ENCODE measurements around the gene FPR1. TPM values are rescaled to one million over a fixed set of nuclear protein-coding genes. Genes with fewer than 3 reads are reported as not detected.
"Not testable (repeated sequence)": the region's sequence is repeated elsewhere in the genome, so short reads cannot be mapped to it uniquely, and the experiment has no call there.

Gene FPR1
- total and polyA plus RNA-seq, 4 donors, result 0.77 to 37.1 (median 16.3) TPM

DNA sequence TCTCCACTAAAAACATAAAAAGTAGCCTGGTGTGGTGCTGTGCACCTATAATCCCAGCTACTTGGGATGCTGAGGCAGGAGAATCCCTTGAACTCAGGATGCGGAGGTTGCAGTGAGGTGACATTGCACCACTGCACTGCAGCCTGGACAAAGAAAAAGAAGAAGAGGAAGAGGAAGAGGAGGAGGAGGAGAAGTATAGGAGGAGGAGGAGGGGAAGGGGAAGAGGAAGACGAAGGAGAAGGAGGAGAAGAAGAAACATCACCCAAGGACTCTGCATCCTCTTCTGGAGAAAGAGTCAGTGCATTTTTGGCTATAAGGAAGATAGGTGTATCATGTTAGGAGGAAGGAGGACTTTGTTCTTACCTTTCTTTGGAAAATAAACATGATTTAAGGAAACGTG is 30.3 kb upstream of the FPR1 start:
- H3K9me3 ChIP-seq (ENCODE audit: control insufficient read depth, low read length), result no peaks in the 10 kb centered on the region
- no peak overlapping the region for H3K4me3 ChIP-seq (ENCODE audit: low read length in 2 of 2)
- H3K36me3 ChIP-seq (ENCODE audit: control insufficient read depth in 1 of 2, insufficient read depth in 2 of 2, low read length in 1 of 2), result no peaks in the 10 kb centered on the region
- no peak for DNase-seq
- H3K4me1 ChIP-seq (ENCODE audit: control insufficient read depth in 1 of 2, insufficient read depth in 2 of 2, low read length in 2 of 2), result no peaks in the 10 kb centered on the region
- H3K27me3 ChIP-seq (ENCODE audit: control insufficient read depth in 1 of 2, insufficient read depth in 2 of 2, low read length in 1 of 2), result no peaks in the 10 kb centered on the region
- intact Hi-C loops (cut with DNase I), result no loop called here
- no peak for ATAC-seq (ENCODE audit: low FRiP score)
- WGBS, 2 donors, result 52 to 60% methylated on average over 3 of the region's 3 CpGs
- H3K27ac ChIP-seq (ENCODE audit: low read depth in 1 of 2, low read length in 2 of 2), result no peak overlapping the region

DNA sequence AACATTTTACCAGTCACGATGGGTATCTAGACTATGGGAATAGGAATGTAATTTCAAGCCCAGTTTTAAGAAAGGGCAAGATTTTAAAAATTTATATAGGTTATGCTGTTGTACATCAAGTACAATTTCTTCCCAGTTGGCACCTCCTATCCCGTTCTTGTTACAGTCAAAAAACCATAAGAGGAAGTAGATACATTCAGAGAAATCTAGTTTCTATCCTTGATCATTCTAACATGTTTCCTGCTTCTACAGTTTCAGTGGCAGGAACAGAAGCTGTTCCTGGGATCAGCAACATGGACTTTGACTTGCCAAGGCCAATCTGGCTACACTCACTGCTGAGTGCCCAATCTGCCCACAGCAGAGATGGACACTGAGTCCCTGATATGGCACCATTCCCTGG is 28.6 kb upstream of the FPR1 start:
- H3K36me3 ChIP-seq (ENCODE audit: control insufficient read depth in 1 of 2, insufficient read depth in 2 of 2, low read length in 1 of 2), result no peaks in the 10 kb centered on the region
- H3K27me3 ChIP-seq (ENCODE audit: control insufficient read depth in 1 of 2, insufficient read depth in 2 of 2, low read length in 1 of 2), result no peaks in the 10 kb centered on the region
- no peaks in the 10 kb centered on the region for H3K4me1 ChIP-seq (ENCODE audit: control insufficient read depth in 1 of 2, insufficient read depth in 2 of 2, low read length in 2 of 2)
- intact Hi-C loops (cut with DNase I), result no loop called here
- ATAC-seq (ENCODE audit: low FRiP score) (no peak), DNase-seq (no peak)
- no peak overlapping the region for H3K4me3 ChIP-seq (ENCODE audit: low read length in 2 of 2)
- no peaks in the 10 kb centered on the region for H3K9me3 ChIP-seq (ENCODE audit: control insufficient read depth, low read length)
- WGBS, 2 donors, result 47 to 58% methylated on average over 2 of the region's 2 CpGs
- no peak overlapping the region for H3K27ac ChIP-seq (ENCODE audit: low read depth in 1 of 2, low read length in 2 of 2)

DNA sequence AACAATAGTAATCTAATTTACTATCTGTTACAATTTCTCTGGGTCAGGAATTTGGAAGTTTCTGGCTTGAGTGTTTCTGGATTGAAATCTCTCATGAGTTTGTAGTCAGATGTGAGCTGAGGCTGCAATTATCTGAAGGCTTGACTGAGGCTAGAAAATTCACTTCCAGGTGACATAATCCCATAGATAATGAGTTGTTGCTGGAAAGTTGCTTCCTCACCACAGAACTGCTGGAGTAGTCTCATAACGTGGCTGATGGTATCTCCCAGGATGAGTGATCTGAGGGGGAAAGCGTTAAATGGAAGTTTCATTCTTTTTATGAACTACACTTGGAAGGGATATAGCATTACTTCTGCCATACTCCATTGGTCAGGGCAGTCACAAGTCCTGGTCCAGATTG is 28.0 kb upstream of the FPR1 start:
- ATAC-seq (ENCODE audit: low FRiP score), result no peak
- H3K4me1 ChIP-seq (ENCODE audit: control insufficient read depth in 1 of 2, insufficient read depth in 2 of 2, low read length in 2 of 2), result no peaks in the 10 kb centered on the region
- H3K27me3 ChIP-seq (ENCODE audit: control insufficient read depth in 1 of 2, insufficient read depth in 2 of 2, low read length in 1 of 2), result no peaks in the 10 kb centered on the region
- WGBS, 2 donors, result 61 to 68% methylated on average over 2 of the region's 2 CpGs
- no peaks in the 10 kb centered on the region for H3K36me3 ChIP-seq (ENCODE audit: control insufficient read depth in 1 of 2, insufficient read depth in 2 of 2, low read length in 1 of 2)
- H3K27ac ChIP-seq (ENCODE audit: low read depth in 1 of 2, low read length in 2 of 2), result no peak overlapping the region
- no peaks in the 10 kb centered on the region for H3K9me3 ChIP-seq (ENCODE audit: control insufficient read depth, low read length)
- H3K4me3 ChIP-seq (ENCODE audit: low read length in 2 of 2), result no peak overlapping the region
- no peak for DNase-seq
- intact Hi-C loops (cut with DNase I), result loop anchor here in 1 of 2 donors (2.0 kb wide), 1 partner anchor 307 kb away; no protein-coding TSS in a partner anchor

DNA sequence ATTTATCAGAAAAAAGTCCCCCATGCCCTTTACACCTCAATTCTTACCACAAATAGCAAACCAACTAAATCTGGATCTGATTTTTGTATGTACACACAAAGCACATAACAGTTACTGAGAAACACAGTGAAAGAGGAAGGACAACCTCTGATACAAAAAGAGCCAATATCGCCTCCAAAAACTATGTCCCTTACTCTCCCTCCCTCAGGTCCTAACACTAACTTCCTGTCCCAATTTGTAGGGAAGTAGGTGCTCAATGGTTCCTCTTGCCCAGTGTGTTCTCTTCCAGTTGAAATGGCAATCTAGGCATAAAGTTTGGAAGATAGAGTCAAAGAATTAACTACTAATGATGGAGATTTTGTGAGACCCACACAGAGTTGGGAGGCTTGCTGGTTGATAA is 27.5 kb upstream of the FPR1 start:
- Histone ChIP-seq H3K4me3 (ENCODE audit: low read length in 2 of 2) (no peak overlapping the region), H3K27me3 (ENCODE audit: control insufficient read depth in 1 of 2, insufficient read depth in 2 of 2, low read length in 1 of 2) (no peaks in the 10 kb centered on the region), H3K4me1 (ENCODE audit: control insufficient read depth in 1 of 2, insufficient read depth in 2 of 2, low read length in 2 of 2) (no peaks in the 10 kb centered on the region), H3K9me3 (ENCODE audit: control insufficient read depth, low read length) (no peaks in the 10 kb centered on the region), H3K36me3 (ENCODE audit: control insufficient read depth in 1 of 2, insufficient read depth in 2 of 2, low read length in 1 of 2) (no peaks in the 10 kb centered on the region), H3K27ac (ENCODE audit: low read depth in 1 of 2, low read length in 2 of 2) (no peak overlapping the region)
- WGBS, 2 donors, result 74 to 85% methylated on average over 1 of the region's 1 CpG
- intact Hi-C loops (cut with DNase I), result loop anchor here in 1 of 2 donors (2.0 kb wide), 1 partner anchor 306 kb away; no protein-coding TSS in a partner anchor
- no peak for ATAC-seq (ENCODE audit: low FRiP score)
- DNase-seq, result no peak

DNA sequence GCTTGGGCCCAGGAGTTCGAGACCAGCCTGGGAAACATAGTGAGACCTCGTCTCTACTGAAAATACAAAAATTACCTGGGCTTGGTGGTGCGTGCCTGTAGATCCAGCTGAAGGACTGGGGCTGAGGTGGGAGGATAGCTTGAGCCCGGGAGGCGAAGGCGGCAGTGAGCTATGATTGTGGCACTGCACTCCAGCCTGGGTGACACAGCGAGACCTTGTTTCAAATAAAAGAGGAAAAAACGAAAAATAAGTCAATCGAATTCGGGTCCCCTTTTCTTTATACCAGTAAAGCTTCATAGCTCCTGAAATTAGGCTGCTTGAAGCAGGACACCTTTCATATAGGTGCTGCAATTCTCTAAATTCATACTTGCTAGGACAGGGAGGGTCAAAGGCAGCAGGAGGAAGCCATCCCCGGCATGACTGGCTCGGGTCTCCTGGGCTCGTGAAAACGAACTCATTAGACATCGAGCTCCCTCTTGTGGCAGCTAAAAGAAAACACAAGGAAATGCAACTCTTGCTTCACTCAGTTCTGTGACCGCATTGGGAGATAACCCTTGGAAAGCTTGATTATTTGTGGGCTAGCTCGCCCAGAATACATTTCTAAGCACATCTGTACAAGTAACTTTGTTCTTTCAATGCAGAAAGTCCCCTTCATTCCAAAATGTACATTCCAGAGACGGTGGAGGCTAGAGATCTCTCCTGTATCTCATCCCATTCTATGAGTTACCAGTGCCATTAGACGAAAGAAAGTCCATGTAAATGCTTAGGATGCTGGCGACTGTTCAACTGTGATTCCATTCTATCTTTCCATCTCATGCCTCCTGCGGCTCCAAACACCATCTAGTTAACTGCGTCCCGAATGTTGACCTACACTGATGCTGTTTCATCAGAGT is 26.1 kb upstream of the FPR1 start:
- 27 to 29% methylated on average over 23 of the region's 23 CpGs for WGBS, 2 donors
- Histone ChIP-seq H3K36me3 (ENCODE audit: control insufficient read depth in 1 of 2, insufficient read depth in 2 of 2, low read length in 1 of 2) (no peaks in the 10 kb centered on the region), H3K9me3 (ENCODE audit: control insufficient read depth, low read length) (no peaks in the 10 kb centered on the region), H3K27ac (ENCODE audit: low read depth in 1 of 2, low read length in 2 of 2) (no peak overlapping the region), H3K4me1 (ENCODE audit: control insufficient read depth in 1 of 2, insufficient read depth in 2 of 2, low read length in 2 of 2) (no peaks in the 10 kb centered on the region), H3K4me3 (ENCODE audit: low read length in 2 of 2) (no peak overlapping the region), H3K27me3 (ENCODE audit: control insufficient read depth in 1 of 2, insufficient read depth in 2 of 2, low read length in 1 of 2) (no peaks in the 10 kb centered on the region)
- ATAC-seq (ENCODE audit: low FRiP score), result peak; percentile 85
- peak; percentile 77 to 80 for DNase-seq
- intact Hi-C loops (cut with DNase I), result loop anchor here in 1 of 2 donors (2.0 kb wide), 1 partner anchor 305 kb away; no protein-coding TSS in a partner anchor

DNA sequence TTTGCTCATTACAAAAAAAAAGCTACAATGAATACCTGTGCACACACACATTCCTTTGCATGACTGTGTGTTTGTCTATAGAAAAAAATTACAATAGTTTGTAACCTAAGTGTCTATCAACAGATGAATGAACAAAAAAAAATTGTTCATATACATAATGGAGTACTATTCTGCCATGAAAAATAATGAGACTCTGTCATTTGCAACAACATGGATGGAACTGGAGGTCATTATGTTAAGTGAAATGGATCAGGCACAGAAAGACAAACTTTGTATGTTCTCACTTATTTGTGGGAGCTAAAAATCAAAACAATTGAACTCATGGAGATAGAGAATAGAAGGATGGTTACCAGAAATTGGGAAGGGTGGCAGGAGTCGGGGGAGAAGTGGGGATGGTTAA is 24.9 kb upstream of the FPR1 start:
- DNase-seq; H3K36me3 ChIP-seq (ENCODE audit: control insufficient read depth in 1 of 2, insufficient read depth in 2 of 2, low read length in 1 of 2); intact Hi-C loops (cut with DNase I); ATAC-seq (ENCODE audit: low FRiP score); H3K27me3 ChIP-seq (ENCODE audit: control insufficient read depth in 1 of 2, insufficient read depth in 2 of 2, low read length in 1 of 2); H3K27ac ChIP-seq (ENCODE audit: low read depth in 1 of 2, low read length in 2 of 2); H3K4me3 ChIP-seq (ENCODE audit: low read length in 2 of 2); H3K9me3 ChIP-seq (ENCODE audit: control insufficient read depth, low read length); H3K4me1 ChIP-seq (ENCODE audit: control insufficient read depth in 1 of 2, insufficient read depth in 2 of 2, low read length in 2 of 2): not testable (repeated sequence)
- WGBS, 2 donors, result 90 to 96% methylated on average over 1 of the region's 1 CpG

DNA sequence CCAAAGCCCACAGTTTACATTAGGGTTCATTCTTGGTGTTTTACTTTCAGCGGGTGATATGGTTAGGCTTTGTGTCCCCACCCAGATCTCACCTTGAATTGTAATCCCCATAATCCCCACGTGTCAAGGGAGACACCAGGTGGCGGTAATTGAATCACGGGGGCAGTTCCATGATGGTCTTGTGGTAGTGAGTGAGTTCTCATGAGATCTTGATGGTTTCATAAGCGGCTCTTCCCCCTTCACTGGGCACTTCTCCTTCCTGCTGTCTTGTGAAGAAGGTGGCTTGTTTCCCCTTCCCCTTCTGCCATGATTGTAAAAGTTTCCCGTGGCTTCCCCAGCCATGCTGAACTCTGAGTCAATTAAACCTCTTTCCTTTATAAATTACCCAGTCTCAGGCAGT is 21.3 kb upstream of the FPR1 start:
- intact Hi-C loops (cut with DNase I), result no loop called here

DNA sequence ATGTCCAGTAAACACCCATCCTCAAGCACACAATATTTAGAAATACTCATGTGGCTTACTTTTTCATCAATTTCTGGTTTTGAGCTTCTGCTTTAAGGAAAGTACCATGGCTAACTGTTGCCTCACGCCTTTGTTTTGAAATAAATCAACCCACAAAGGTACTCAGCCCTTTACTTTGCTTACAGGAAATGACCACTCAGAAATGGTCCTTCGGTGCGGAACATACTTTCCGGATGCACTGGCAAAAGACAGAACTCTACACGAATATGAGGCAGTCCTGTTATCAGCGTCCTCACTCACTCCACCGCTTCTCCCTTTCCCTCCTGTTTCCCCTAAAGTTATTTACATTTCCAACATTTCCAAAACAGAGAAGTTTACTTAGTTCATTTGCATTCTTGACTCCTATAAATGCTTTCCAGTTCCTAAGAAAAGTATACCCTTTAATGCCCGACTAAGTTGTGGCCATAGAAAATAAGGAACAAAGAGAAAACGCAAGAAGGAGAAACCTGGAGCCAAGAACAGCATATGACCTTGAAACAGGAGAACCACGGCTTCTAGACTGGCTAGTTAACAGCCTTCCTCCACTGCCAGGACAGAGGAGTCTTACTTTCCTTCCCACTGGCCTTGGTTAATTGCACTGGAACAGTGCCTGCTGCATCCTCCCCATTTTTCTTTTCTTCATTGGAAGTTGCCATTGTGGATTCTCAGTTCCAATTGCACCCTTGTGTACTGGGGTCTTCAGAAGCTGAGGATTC is 19.9 kb upstream of the FPR1 start:
- Histone ChIP-seq H3K4me1 (ENCODE audit: control insufficient read depth in 1 of 2, insufficient read depth in 2 of 2, low read length in 2 of 2) (no peaks in the 10 kb centered on the region), H3K27me3 (ENCODE audit: control insufficient read depth in 1 of 2, insufficient read depth in 2 of 2, low read length in 1 of 2) (peaks cover 0 to 4% of the 10 kb centered on the region in 2 donors), H3K4me3 (ENCODE audit: low read length in 2 of 2) (no peak overlapping the region), H3K36me3 (ENCODE audit: control insufficient read depth in 1 of 2, insufficient read depth in 2 of 2, low read length in 1 of 2) (no peaks in the 10 kb centered on the region), H3K9me3 (ENCODE audit: control insufficient read depth, low read length) (no peaks in the 10 kb centered on the region), H3K27ac (ENCODE audit: low read depth in 1 of 2, low read length in 2 of 2) (no peak overlapping the region)
- 59 to 70% methylated on average over 10 of the region's 10 CpGs for WGBS, 2 donors
- intact Hi-C loops (cut with DNase I), result no loop called here
- no peak for ATAC-seq (ENCODE audit: low FRiP score)
- DNase-seq, result no peak

More for the DNA sequence above, 21.3 kb upstream of the FPR1 start:
- Histone ChIP-seq H3K27ac (ENCODE audit: low read depth in 1 of 2, low read length in 2 of 2) (no peak overlapping the region), H3K4me1 (ENCODE audit: control insufficient read depth in 1 of 2, insufficient read depth in 2 of 2, low read length in 2 of 2) (no peaks in the 10 kb centered on the region), H3K4me3 (ENCODE audit: low read length in 2 of 2) (no peak overlapping the region), H3K36me3 (ENCODE audit: control insufficient read depth in 1 of 2, insufficient read depth in 2 of 2, low read length in 1 of 2) (no peaks in the 10 kb centered on the region), H3K9me3 (ENCODE audit: control insufficient read depth, low read length) (no peaks in the 10 kb centered on the region), H3K27me3 (ENCODE audit: control insufficient read depth in 1 of 2, insufficient read depth in 2 of 2, low read length in 1 of 2) (peaks cover 0 to 4% of the 10 kb centered on the region in 2 donors)
- ATAC-seq (ENCODE audit: low FRiP score) (no peak), DNase-seq (no peak)
- WGBS, 2 donors, result 63 to 67% methylated on average over 6 of the region's 6 CpGs
